ENCODE data around the gene NCK1. TPM values are rescaled to one million over a fixed set of nuclear protein-coding genes. Genes with fewer than 3 reads are reported as not detected.

Gene NCK1
- total and polyA plus RNA-seq, 9 of the 15 experiments (the other 6 are each of a cell fraction or from before 2014, with no cell fraction given): 17.3 to 30.5 (median 25.0) TPM

DNA sequence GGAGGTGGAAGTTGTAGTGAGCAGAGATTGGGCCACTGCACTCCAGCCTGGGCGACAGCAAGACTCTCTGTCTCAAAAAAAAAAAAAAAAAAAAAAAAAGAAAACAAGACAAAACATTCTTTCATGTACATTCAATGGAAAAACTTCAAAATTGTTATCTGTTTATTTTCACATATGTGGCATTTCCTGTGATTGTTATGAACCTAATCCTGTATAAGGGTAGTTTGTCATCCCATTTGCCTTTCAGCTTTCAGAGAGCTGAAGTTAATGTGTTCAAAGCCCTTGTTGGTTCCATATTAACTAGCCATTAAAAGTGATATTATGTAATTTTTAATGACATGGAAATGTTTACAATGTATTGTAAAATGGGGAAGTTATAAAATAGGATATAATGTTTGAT is 17.3 kb upstream of the NCK1 start (continued):
- no peak for TF ChIP-seq CAMTA2 (CRISPR knock-in tag; conservative IDR thresholded peaks at IDR 0.05)

DNA sequence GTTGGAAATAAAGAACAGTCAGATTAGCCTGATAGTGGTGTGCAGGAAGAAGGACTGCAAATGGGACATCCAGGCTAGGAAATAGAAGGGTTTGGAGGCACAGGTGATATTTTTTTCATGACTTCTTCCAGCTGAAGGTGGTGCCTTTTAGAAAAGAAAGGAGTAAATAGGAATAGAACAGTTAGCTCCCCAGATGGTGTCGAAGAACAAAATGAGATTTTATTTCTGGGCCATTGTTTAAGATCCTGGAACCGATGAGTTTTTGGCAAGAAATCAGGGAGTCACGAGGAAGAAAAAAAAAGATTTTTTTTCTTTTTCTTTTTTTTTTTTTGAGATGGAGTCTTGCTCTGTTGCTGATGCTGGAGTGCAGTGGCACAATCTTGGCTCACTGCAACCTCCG is 9.8 kb upstream of the NCK1 start:
- in situ Hi-C loops (cut with MboI): no loop called here
- TF ChIP-seq MTA1 (IDR thresholded peaks at IDR 0.05; ENCODE audit: borderline replicate concordance) (no peak), ZNF23 (CRISPR knock-in tag; IDR thresholded peaks at IDR 0.05) (no peak), YY1 (IDR thresholded peaks at IDR 0.05; ENCODE audit: borderline replicate concordance in 1 of 3, control insufficient read depth in 1 of 3, extremely low read depth in 1 of 3, insufficient read depth in 3 of 3, insufficient read length in 1 of 3, insufficient replicate concordance in 2 of 3, low read depth in 1 of 3, low read length in 2 of 3) (no peak), PTBP1 (IDR thresholded peaks at IDR 0.05; ENCODE audit: low read depth, low read length) (no peak), RBM39 (optimal IDR thresholded peaks at IDR 0.05; ENCODE audit: low read depth, low read length) (no peak), ZNF140 (CRISPR knock-in tag; IDR thresholded peaks at IDR 0.05) (no peak), CBX3 (IDR thresholded peaks at IDR 0.05; ENCODE audit: borderline replicate concordance in 1 of 2, low read length in 2 of 2) (no peak), RBM22 (IDR thresholded peaks at IDR 0.05; ENCODE audit: low read depth, low read length, poor library complexity, severe bottlenecking) (no peak), SNRNP70 (optimal IDR thresholded peaks at IDR 0.05; ENCODE audit: low read depth, low read length) (no peak), SIRT6 (IDR thresholded peaks at IDR 0.05; ENCODE audit: low read depth, low read length) (no peak), SIX5 (IDR thresholded peaks at IDR 0.05; ENCODE audit: borderline replicate concordance in 1 of 2, insufficient read depth in 1 of 2, low read depth in 1 of 2, low read length in 2 of 2) (no peak), ESRRB (CRISPR knock-in tag; IDR thresholded peaks at IDR 0.05; ENCODE audit: borderline replicate concordance) (no peak), MAFG (tag; conservative IDR thresholded peaks at IDR 0.05) (no peak), SMARCE1 (IDR thresholded peaks at IDR 0.05) (no peak), ZFPM2 (CRISPR knock-in tag; IDR thresholded peaks at IDR 0.05) (no peak)

More for the DNA sequence above, 9.8 kb upstream of the NCK1 start:
- H2AFZ ChIP-seq (ENCODE audit: low read depth, low read length): no peak overlapping the region
- FAIRE-seq: no peak
- H3K27ac ChIP-seq (ENCODE audit: extremely low read depth, low read depth, low read length): no peak overlapping the region
- no peaks in the 10 kb centered on the region for H3K9me3 ChIP-seq (replicated peaks; ENCODE audit: control insufficient read depth, insufficient read depth, low read depth, low read length)
- ChIA-PET CTCF (ENCODE audit: low intra/inter-chr PET ratio) (no interaction called here), POLR2A (interaction anchor here (0.7 to 1.6 kb wide), 3 partner anchors 8 to 28 kb away, joined by 3 to 8 read pairs (median 4); partner anchors contain the start of gene NCK1)
- no peak for ATAC-seq
- DNase-seq (ENCODE audit: extremely low read depth in 1 of 4, low spot score in 3 of 4): no peak
- H3K4me2 ChIP-seq (ENCODE audit: insufficient read depth, low read length): no peak overlapping the region
- H3K79me2 ChIP-seq (ENCODE audit: control insufficient read depth, insufficient read depth, low read length): peaks cover 29% of the 10 kb centered on the region
- no peaks in the 10 kb centered on the region for H3K9me1 ChIP-seq (ENCODE audit: control insufficient read depth, insufficient read depth, low read length)
- intact Hi-C loops (cut with micrococcal nuclease): no loop called here
- 100% methylated on average over 1 of the region's 4 CpGs for WGBS (ENCODE audit: insufficient coverage, low coverage, missing lambda C conversion rate)
- BruUV-seq (replicated peaks): no TSS peak
- H3K36me3 ChIP-seq (ENCODE audit: control insufficient read depth, insufficient read depth, low read length): peaks cover 6% of the 10 kb centered on the region; the same call in 1 of the 3 replicates
- H4K20me1 ChIP-seq (replicated peaks; ENCODE audit: control insufficient read depth, insufficient read depth, low read length): no peaks in the 10 kb centered on the region
- H3K4me1 ChIP-seq (replicated peaks in 1 of 2; ENCODE audit: control insufficient read depth in 2 of 2, insufficient read depth in 2 of 2, low read length in 2 of 2): no peaks in the 10 kb centered on the region
- H3K27me3 ChIP-seq (ENCODE audit: control insufficient read depth in 2 of 2, insufficient read depth in 2 of 2, low read length in 2 of 2): no peaks in the 10 kb centered on the region
- no peak overlapping the region for H3K4me3 ChIP-seq
- H3K9ac ChIP-seq (ENCODE audit: insufficient read depth in 1 of 2, low read depth in 2 of 2, low read length in 2 of 2): no peak overlapping the region
